GM11168 (cell line): ENCODE measurements around the gene NCKAP1.
"Not testable (repeated sequence)": the region's sequence is repeated elsewhere in the genome, so short reads cannot be mapped to it uniquely, and the experiment has no call there.

Experiments
- in situ Hi-C: fragments of 300-500 bp; cut with MboI; formaldehyde crosslinking; loops from one replicate; pipeline ENCODE4 v1.12.0; 2022; ENCODE audit warnings: low sequenced_read_pairs; ENCODE audit not compliant: unreplicated experiment

Gene NCKAP1

GRCh38 chr2:182916417-182916816, 121.8 kb downstream of the NCKAP1 start:
- in situ Hi-C loops = no loop called here

DNA sequence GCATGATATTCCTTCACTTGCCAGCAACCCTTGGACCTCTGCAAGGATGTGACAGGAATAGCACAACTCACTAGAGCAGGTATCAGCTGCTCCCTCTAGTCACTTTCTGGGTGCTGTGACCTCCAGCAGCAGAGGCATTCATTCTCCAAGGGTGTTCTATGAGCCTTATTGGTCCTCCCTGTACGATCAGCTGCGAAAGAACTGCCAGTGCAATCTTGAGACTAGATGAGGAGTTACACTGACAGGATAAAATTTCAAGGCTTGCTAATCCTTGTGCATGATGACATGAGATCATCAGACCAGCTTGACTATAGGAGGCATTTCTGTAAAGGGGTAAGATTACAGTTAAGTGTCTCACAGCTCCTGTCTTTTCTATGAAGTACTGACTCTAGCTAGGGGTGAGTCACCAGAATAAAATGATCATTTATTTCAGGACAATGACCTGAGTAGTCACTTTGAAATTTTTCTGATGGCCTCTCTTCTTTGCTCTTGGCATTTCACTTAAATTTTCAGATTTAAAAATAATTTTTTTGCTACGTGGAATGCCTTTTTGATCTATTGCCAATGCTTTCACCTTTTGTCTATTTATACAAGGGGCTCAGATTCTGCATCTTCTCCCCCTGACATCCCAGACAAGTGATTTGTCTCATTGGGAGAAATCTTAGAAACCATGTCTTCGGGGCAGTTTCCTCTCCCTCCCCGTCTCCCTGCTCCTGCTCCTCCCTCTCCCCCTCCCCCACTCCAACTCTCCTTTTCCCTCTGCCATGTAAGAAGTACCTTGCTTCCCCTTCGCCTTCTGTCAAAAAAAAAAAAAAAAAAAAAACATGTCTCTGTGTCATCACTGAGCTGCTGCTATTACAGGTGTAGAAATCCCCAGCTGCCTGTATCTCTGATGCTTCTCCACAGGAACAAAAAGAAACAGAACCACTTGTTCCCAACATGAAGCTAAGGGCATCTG, 122.6 kb downstream of the NCKAP1 start:
- in situ Hi-C loops = no loop called here

GRCh38 chr2:182914852-182915251, 123.4 kb downstream of the NCKAP1 start:
- in situ Hi-C loops = no loop called here

GRCh38 chr2:182913064-182913463, 125.2 kb downstream of the NCKAP1 start:
- in situ Hi-C loops = no loop called here

DNA sequence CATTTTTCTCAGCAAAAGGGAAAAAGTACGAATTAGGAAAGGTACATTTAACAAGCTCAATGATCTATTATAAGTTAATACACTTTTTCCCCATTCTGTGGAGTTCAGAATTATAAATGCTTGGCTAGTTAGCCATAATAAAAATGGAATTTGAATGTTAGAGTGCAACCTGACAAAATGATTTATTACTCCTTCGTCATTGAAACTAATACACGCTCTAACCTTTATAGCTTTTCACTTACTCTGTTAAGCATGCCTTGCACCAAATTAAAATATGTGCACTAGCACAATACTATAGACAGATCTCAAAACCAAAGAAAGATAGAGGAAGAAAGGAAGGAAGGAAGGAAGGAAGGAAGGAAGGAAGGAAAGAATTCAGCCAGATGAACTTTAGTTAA, 125.7 kb downstream of the NCKAP1 start:
- in situ Hi-C loops = no loop called here

GRCh38 chr2:182911813-182912517, 126.3 kb downstream of the NCKAP1 start:
- in situ Hi-C loops = no loop called here

GRCh38 chr2:182910965-182911364, 127.3 kb downstream of the NCKAP1 start:
- in situ Hi-C loops = no loop called here

GRCh38 chr2:182907081-182907830, 131.0 kb downstream of the NCKAP1 start:
- in situ Hi-C loops = no loop called here

DNA sequence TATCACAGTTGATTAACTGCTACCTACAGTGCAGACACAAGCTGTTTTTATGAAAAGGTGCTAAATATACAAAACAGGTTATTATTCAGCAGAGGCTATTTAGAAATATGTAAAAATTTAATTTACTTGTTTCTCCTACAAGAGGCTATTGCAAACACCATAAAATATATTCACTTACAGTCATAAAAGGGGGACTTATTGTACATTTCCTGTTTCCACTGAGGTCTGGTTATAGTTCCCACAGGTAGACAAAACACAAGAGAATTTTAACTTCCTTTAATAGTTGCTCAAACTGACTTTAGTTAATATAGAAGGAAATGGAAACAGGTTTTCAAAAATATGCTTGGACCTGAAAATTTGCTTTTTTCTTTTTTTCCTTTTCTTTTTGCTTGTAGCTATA, 131.8 kb downstream of the NCKAP1 start:
- in situ Hi-C loops = no loop called here

GRCh38 chr2:182904844-182905243, 133.4 kb downstream of the NCKAP1 start:
- in situ Hi-C loops = no loop called here

- in situ Hi-C loops = no loop called here
These were observed 134.7 kb downstream of the NCKAP1 start for GRCh38 chr2:182903566-182903965.

GRCh38 chr2:182901748-182902147, 136.5 kb downstream of the NCKAP1 start:
- in situ Hi-C loops = no loop called here

GRCh38 chr2:182898718-182899117, 139.5 kb downstream of the NCKAP1 start:
- in situ Hi-C loops = no loop called here

- in situ Hi-C loops = no loop called here
These were observed 141.1 kb downstream of the NCKAP1 start for GRCh38 chr2:182897137-182897536.

DNA sequence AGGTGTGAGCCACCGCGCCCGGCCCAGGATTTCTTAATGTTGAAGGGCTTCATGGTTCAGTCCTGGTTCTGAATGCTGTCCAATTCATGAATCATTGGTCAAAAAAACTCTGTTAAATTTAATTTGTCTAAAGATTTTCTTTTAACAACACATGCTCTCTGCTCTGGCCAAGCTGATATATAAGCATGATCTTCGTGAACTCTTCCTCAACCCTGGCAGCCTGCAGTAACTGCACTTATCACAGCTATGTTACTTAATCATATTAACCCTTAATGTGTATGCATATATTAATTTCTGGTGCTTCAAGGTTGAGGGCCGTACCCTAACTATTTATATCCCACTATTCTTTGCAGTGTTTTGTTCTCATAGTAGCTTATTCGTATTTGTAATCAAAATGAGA, 142.5 kb downstream of the NCKAP1 start:
- in situ Hi-C loops = no loop called here

DNA sequence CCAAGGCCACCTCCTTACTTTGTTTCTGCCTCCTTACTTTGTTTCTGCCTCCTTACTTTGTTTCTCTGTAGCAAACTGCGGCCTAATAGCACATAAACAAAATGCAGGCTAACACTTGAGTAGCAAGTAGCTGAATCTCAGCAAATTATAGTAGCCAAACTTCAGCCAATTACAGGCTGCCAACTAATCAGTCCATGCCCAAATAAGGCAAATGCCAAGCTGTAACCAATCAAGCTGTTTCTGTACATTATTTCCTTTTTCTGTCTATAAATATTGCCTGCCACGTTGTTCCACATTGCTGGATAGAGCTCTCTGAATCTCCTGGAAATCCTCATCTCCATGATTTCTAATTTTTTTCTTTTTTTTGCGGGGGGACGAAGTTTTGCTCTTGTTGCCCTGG, 143.1 kb downstream of the NCKAP1 start:
- in situ Hi-C loops = no loop called here

DNA sequence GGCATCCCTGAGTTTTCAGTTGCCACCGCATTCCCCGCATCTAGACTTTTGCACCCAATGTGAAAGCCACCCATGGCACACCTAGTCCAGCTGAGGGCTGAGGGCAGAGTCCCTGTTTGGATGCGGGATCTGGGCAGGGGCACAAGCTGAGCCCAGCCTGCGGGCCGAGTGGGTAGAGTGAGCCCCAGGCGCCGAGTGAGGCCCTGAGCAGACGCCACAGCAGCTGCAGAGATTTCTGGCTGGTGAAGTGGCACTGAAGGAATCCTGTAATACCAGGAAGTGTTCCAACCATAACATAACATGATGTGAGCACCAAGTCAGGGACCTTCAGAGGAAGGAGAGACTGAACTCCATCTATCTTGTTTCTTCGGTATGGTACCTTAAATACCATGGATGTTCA, 144.1 kb downstream of the NCKAP1 start:
- in situ Hi-C loops = no loop called here

DNA sequence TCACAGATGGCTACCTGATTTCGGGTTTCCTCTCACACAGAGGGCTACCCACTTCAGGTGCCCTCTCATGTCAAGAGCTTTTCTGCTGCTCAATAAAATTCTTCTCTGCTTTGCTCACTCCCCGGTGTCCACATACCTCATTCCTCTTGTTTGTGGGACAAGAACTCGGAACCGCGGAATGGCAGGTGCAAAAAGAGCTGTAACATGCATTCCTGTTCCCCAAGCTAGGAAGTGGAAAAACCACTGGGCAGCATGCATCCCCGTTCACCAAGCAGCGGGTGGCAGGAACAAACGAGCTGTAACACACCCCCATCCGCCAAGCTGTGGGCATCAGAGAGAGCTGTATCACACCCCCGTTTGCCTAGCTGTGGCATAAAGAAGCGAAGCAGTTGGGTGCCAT, 144.6 kb downstream of the NCKAP1 start:
- in situ Hi-C loops = no loop called here

DNA sequence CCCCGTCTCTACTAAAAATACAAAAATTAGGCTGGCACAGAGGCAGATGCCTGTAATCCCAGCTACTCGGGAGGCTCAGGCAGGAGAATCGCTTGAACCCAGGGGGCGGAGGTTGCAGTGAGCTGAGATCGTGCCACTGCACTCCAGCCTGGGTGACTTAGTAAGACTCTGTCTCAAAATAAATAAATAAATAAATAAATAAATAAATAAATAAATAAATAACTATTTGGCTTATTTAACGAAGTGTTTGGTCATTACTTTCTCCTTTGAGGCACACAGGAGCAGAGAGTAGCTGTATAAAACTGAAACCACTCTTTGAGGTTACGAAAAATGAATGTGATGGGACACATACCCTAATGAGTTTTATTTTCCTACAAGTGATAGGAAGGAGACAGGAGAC, 145.2 kb downstream of the NCKAP1 start:
- in situ Hi-C loops = not testable (repeated sequence)

DNA sequence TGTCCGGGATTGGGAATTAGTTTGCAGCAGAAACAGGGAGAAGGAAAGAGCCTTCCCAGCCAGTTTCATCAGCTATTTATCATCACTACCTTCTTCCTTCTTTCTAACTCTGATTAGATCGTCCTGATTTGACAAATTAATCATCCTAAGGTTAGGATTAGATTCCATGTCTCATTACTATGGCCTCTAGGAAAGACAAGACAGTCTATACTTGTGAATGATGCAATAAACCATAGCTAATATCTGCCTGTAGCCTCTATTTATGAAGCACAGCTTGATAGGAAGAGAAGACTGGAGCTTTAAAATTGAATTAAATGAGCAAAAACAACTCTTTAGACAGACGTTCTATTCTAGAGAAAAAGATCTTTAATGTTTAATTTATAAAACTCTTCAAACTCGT, 146.6 kb downstream of the NCKAP1 start:
- in situ Hi-C loops = no loop called here
